OCI-LY7 (cell line): ENCODE results near the gene LMOD3. TPM values are rescaled to one million over a fixed set of nuclear protein-coding genes. Genes with fewer than 3 reads are reported as not detected.

Source experiments
- BruUV-seq: library from RNA; stranded (reverse); fragments of 400-500 nt; replicated peaks from 2 replicates; lab custom pipeline; 2021; lab: Mats Ljungman, UMichigan
- CTCF ChIA-PET: fragments of 300-600 bp; sonication (Branson Sonifier 250); formaldehyde crosslinking; loops from one replicate; lab custom pipeline; 2022; ENCODE audit warnings: antibody characterized with exemption; ENCODE audit not compliant: unreplicated experiment; lab: Charles Lee
- POLR2A ChIA-PET: fragments of 300-600 bp; sonication (Branson Sonifier 250); formaldehyde crosslinking; loops from one replicate; lab custom pipeline; 2022; ENCODE audit warnings: antibody characterized with exemption; lab: Charles Lee
- DNase-seq: peaks from one replicate; pipeline ENCODE4 v3.0.0-alpha.2; 2015; ENCODE audit warnings: low spot score
- H2AFZ ChIP-seq: fragments of 200-600 bp; sonication (generic), shearing (Covaris generic); 2 replicates; pipeline ENCODE4 v1.6.1; 2014; ENCODE audit warnings: mild to moderate bottlenecking, antibody characterized with exemption, low read length, moderate library complexity
- H3K27ac ChIP-seq: fragments of 200-600 bp; sonication (generic); 2 replicates; pipeline ENCODE4 v1.5.1; 2014; ENCODE audit warnings: mixed run types, low read depth, mild to moderate bottlenecking, moderate library complexity, low read length, inconsistent platforms; ENCODE audit not compliant: poor library complexity, severe bottlenecking
- H3K36me3 ChIP-seq: fragments of 200-600 bp; sonication (generic); 2 replicates; pipeline ENCODE4 v1.6.1; 2014; ENCODE audit warnings: mild to moderate bottlenecking, antibody characterized with exemption, low read length, moderate library complexity, mixed read lengths; ENCODE audit not compliant: insufficient read depth
- H3K4me1 ChIP-seq: fragments of 200-600 bp; sonication (generic); 2 replicates; pipeline ENCODE4 v1.5.1; 2014; ENCODE audit warnings: mild to moderate bottlenecking, low read length; ENCODE audit not compliant: insufficient read depth, poor library complexity, severe bottlenecking
- H3K4me2 ChIP-seq: fragments of 200-600 bp; sonication (generic); 2 replicates; pipeline ENCODE4 v1.6.1; 2014; ENCODE audit warnings: mild to moderate bottlenecking, low read length
- H3K4me3 ChIP-seq: fragments of 200-600 bp; sonication (generic); 2 replicates; pipeline ENCODE4 v1.5.1; 2014; ENCODE audit warnings: mild to moderate bottlenecking, low read depth, low read length; ENCODE audit not compliant: poor library complexity, severe bottlenecking
- H3K79me2 ChIP-seq: fragments of 200-600 bp; sonication (generic); 2 replicates; pipeline ENCODE4 v1.6.1; 2016; ENCODE audit warnings: low read depth, mild to moderate bottlenecking, low read length, moderate library complexity, mixed read lengths; ENCODE audit not compliant: insufficient read depth
- H3K9me2 ChIP-seq: fragments of 200-600 bp; sonication (generic); 2 replicates; pipeline ENCODE4 v1.6.1; 2016; ENCODE audit warnings: mild to moderate bottlenecking, low read length, mixed read lengths; ENCODE audit not compliant: insufficient read depth
- H3K9me3 ChIP-seq: fragments of 200-600 bp; sonication (generic); 2 replicates; pipeline ENCODE4 v1.6.1; 2014; ENCODE audit warnings: mild to moderate bottlenecking, mixed run types, low read length, mixed read lengths
- H4K20me1 ChIP-seq: fragments of 200-600 bp; sonication (generic); 2 replicates; pipeline ENCODE4 v1.6.1; 2014; ENCODE audit warnings: mild to moderate bottlenecking, antibody characterized with exemption, low read length, moderate library complexity, mixed read lengths; ENCODE audit not compliant: insufficient read depth
- EZH2phosphoT487 ChIP-seq: fragments of 200-600 bp; sonication (generic); IDR thresholded peaks from 2 replicates; pipeline ENCODE4 v1.6.1; 2018; ENCODE audit warnings: low read depth, borderline replicate concordance, mild to moderate bottlenecking, mixed run types, antibody characterized with exemption, low read length, moderate library complexity, mixed read lengths
- intact Hi-C: fragments of 100-400 bp; cut with micrococcal nuclease; formaldehyde crosslinking; loops from one replicate; pipeline ENCODE4 v1.10.0; 2022; ENCODE audit not compliant: unreplicated experiment
- total RNA-seq, 2 experiments: library from RNA; depleted of rRNA in 1 of 2; stranded (reverse); fragments of >200 nt in 1 of 2; shearing (Covaris generic) in 1 of 2; gene quantifications; 2 replicates each; pipeline ENCODE4 v1.2.3, GENCODE V29; 2014 to 2022
- TF ChIP-seq, protein P1 (sequence below): fragments of 200-600 bp; sonication (generic); conservative IDR thresholded peaks from 2 replicates; pipeline ENCODE4 v1.5.1; 2014; ENCODE audit warnings: mild to moderate bottlenecking, antibody characterized with exemption, low read length, moderate library complexity, mixed read lengths

The LMOD3 gene
- total RNA-seq, 2 experiments from 2014 or later, result not detected

DNA sequence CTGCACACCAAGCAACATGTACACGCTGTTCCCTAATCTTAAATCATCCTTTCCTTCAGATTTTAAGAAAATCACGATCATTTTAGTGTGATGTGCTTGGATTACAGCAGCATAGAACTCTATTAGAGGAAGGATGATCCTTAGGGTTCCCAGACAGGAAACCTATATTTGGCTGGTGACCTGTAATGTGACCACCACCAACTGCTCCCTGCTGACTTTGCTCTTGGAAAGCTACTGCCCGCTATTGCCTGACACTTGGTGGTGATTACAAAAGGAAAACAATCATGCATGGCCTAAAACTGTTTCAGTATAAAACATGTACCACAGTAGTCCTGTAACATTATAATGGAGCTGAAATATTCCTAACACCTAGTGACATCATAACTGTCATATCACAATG, 27.2 kb upstream of the LMOD3 start:
- Histone ChIP-seq H2AFZ (no peak overlapping the region), H3K9me3 (no peaks in the 10 kb centered on the region), H3K9me2 (no peaks in the 10 kb centered on the region), H3K4me1 (peaks cover 4% of the 10 kb centered on the region), H3K4me3 (no peak overlapping the region), H3K27ac (no peak overlapping the region), H3K79me2 (no peaks in the 10 kb centered on the region), H3K4me2 (no peak overlapping the region), H4K20me1 (no peaks in the 10 kb centered on the region), H3K36me3 (no peaks in the 10 kb centered on the region)
- TF ChIP-seq, protein P1, sequence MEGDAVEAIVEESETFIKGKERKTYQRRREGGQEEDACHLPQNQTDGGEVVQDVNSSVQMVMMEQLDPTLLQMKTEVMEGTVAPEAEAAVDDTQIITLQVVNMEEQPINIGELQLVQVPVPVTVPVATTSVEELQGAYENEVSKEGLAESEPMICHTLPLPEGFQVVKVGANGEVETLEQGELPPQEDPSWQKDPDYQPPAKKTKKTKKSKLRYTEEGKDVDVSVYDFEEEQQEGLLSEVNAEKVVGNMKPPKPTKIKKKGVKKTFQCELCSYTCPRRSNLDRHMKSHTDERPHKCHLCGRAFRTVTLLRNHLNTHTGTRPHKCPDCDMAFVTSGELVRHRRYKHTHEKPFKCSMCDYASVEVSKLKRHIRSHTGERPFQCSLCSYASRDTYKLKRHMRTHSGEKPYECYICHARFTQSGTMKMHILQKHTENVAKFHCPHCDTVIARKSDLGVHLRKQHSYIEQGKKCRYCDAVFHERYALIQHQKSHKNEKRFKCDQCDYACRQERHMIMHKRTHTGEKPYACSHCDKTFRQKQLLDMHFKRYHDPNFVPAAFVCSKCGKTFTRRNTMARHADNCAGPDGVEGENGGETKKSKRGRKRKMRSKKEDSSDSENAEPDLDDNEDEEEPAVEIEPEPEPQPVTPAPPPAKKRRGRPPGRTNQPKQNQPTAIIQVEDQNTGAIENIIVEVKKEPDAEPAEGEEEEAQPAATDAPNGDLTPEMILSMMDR, result no peak
- TF ChIP-seq EZH2phosphoT487, result no peak
- intact Hi-C loops, result no loop called here
- no TSS peak for BruUV-seq
- ChIA-PET POLR2A (no interaction called here), CTCF (no interaction called here)
- no peak for DNase-seq

DNA sequence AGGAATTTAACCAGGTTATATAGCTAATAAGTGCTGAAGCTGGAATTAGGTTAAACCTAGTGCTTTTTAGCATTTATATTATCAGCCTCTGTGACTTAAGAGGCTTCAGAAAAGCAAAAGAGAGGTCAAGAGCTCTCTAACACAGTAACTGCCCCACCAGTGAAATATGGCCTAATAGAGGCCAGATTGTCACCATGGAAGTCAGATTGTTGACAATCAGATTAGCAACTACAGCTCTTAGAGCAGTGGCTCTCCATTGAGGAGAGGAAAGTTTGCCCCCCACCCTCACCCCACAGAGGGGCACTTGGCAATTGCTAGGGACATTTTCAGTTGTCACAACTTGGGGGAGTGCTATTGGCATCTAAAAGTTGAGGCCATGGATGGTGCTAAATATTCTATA, 23.3 kb upstream of the LMOD3 start:
- Histone ChIP-seq H3K9me2 (no peaks in the 10 kb centered on the region), H4K20me1 (no peaks in the 10 kb centered on the region), H3K4me2 (no peak overlapping the region), H3K9me3 (no peaks in the 10 kb centered on the region), H3K27ac (no peak overlapping the region), H3K79me2 (no peaks in the 10 kb centered on the region), H3K4me1 (no peaks in the 10 kb centered on the region), H2AFZ (no peak overlapping the region), H3K36me3 (no peaks in the 10 kb centered on the region), H3K4me3 (no peak overlapping the region)
- ChIA-PET CTCF (no interaction called here), POLR2A (no interaction called here)
- no peak for TF ChIP-seq EZH2phosphoT487
- TF ChIP-seq, protein P1, result no peak
- no peak for DNase-seq
- no TSS peak for BruUV-seq
- intact Hi-C loops, result no loop called here

DNA sequence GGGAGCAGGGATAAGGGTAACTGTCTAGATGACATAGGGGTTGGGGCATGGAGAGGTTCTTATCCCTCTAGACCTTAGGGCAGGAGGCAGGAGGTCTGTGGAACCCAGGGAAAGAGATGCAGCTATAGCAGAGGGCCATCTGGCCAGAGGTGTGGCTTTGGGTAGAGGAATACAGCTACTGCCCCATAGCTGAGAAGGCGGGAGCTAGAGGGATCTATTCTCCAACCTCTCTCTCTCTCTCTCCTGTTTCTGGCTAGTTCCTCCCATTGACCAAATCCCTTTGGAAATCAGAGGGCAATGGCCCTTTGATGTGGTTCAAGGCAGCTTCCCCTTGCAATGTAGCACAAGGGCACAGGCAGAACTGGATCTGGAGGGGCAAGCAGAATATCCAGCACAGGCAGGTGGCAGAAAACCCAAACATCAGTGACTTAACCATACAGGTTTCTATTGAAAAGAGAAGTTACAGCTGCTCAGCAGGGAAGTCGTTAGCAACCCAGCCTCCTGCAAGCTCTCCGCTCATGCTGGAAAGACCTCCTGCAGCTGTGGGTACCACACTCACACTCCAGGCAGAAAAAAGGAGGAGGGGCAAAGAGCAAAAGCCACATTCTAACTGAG, 22.3 kb upstream of the LMOD3 start:
- H3K4me2 ChIP-seq, result no peak overlapping the region
- POLR2A ChIA-PET, result no interaction called here
- H3K9me3 ChIP-seq, result no peaks in the 10 kb centered on the region
- no peaks in the 10 kb centered on the region for H4K20me1 ChIP-seq
- H3K36me3 ChIP-seq, result no peaks in the 10 kb centered on the region
- CTCF ChIA-PET, result no interaction called here
- no peak for DNase-seq
- no peak overlapping the region for H2AFZ ChIP-seq
- intact Hi-C loops, result no loop called here
- no peaks in the 10 kb centered on the region for H3K4me1 ChIP-seq
- H3K4me3 ChIP-seq, result no peak overlapping the region
- no peak overlapping the region for H3K27ac ChIP-seq
- H3K9me2 ChIP-seq, result no peaks in the 10 kb centered on the region
- TF ChIP-seq EZH2phosphoT487, result no peak
- TF ChIP-seq, protein P1, result no peak
- H3K79me2 ChIP-seq, result no peaks in the 10 kb centered on the region
- no TSS peak for BruUV-seq
